NT2/D1 (cell line): Measurements from ENCODE around the gene TRMT2A.

ENCODE experiments used
- SUZ12 ChIP-seq: IDR thresholded peaks from 2 replicates; pipeline ENCODE4 v1.6.1; 2011; ENCODE audit not compliant: insufficient read length, insufficient read depth; ENCODE audit errors: extremely low read depth
- ZNF274 ChIP-seq: IDR thresholded peaks from 2 replicates; pipeline ENCODE4 v1.6.1; 2011; ENCODE audit warnings: mild to moderate bottlenecking, low read depth, low read length

GRCh38 chr22:20111045-20111688, 5.9 kb downstream of the TRMT2A start:
- TF ChIP-seq SUZ12, result no peak
- no peak for TF ChIP-seq ZNF274
